HepG2 (cell line): ENCODE results near the gene FOSL2. TPM values are rescaled to one million over a fixed set of nuclear protein-coding genes. Genes with fewer than 3 reads are reported as not detected.
A peak's percentile ranks its signal among the peaks of the same experiment; 100 is the strongest.

Experiments used
- ATAC-seq: fragments of 200-7000 bp; cut with Tn5 transposase; 3 replicates; pipeline ENCODE4 v1.9.1; 2020; ENCODE audit warnings: mild to moderate bottlenecking, moderate library complexity
- BruUV-seq: library from RNA; stranded (reverse); fragments of 400-500 nt; replicated peaks from 2 replicates; lab custom pipeline; 2021; lab: Mats Ljungman, UMichigan
- CTCF ChIA-PET: fragments of 300-600 bp; formaldehyde crosslinking; extraction: SDS; loops from one replicate; lab custom pipeline; 2021; ENCODE audit warnings: low total read pairs, inconsistent platforms, low intra/inter-chr PET ratio; lab: Yijun Ruan, JAX
- POLR2A ChIA-PET: fragments of 350-600 bp; sonication (Branson Sonifier 250); formaldehyde crosslinking; loops from one replicate; lab custom pipeline; 2020; ENCODE audit warnings: antibody characterized with exemption, inconsistent platforms; lab: Yijun Ruan, JAX
- DNase-seq: peaks from one replicate; pipeline ENCODE4 v3.0.0-alpha.2; 2015; ENCODE audit warnings: low spot score
- FAIRE-seq: peaks from 3 replicates; lab custom pipeline; 2011; peaks lifted over from hg19 to GRCh38; lab: Jason Lieb, UNC
- H2AFZ ChIP-seq: one replicate; pipeline ENCODE4 v1.6.1; 2011; ENCODE audit warnings: low read length, inconsistent platforms
- H3K27ac ChIP-seq: fragments of 300-600 bp; 3 replicates; pipeline ENCODE4 v1.8.0; 2011; ENCODE audit warnings: mixed run types, mild to moderate bottlenecking, mixed read lengths, low read length, inconsistent platforms; ENCODE audit not compliant: insufficient read depth; ENCODE audit errors: extremely low read length
- H3K27me3 ChIP-seq, 2 experiments: fragments of 200-600 bp in 1 of 2; 2 replicates in 1 of 2; 3 replicates in 1 of 2; pipeline versions ENCODE4 v1.6.0 to v1.8.0; 2011; ENCODE audit warnings: low read length in 2 of 2, mild to moderate bottlenecking in 2 of 2, moderate library complexity in 2 of 2, inconsistent platforms in 1 of 2; ENCODE audit not compliant: insufficient read depth in 2 of 2, control insufficient read depth in 1 of 2
- H3K36me3 ChIP-seq, 2 experiments: fragments of 200-600 bp in 1 of 2; replicated peaks in 1 of 2; 2 replicates in 1 of 2; 3 replicates in 1 of 2; pipeline versions ENCODE4 v1.5.1 to v1.8.0; 2011; ENCODE audit warnings: low read length in 2 of 2, inconsistent platforms in 1 of 2; ENCODE audit not compliant: insufficient read depth in 2 of 2, control insufficient read depth in 1 of 2
- H3K4me1 ChIP-seq: 2 replicates; pipeline ENCODE4 v1.5.1; 2012; ENCODE audit warnings: low read length, inconsistent platforms; ENCODE audit not compliant: insufficient read depth
- H3K4me2 ChIP-seq: 2 replicates; pipeline ENCODE4 v1.6.0; 2011; ENCODE audit warnings: low read depth, low read length, inconsistent platforms
- H3K4me3 ChIP-seq, 3 experiments: fragments of 200-600 bp in 1 of 3; sonication (generic), shearing (Covaris generic) in 1 of 3; replicated peaks in 1 of 3; 2 replicates each; pipeline ENCODE4 v1.5.1; 2011 to 2016; ENCODE audit warnings: low read length in 3 of 3, inconsistent platforms in 2 of 3, low read depth in 2 of 3, mild to moderate bottlenecking in 2 of 3, control low read depth in 1 of 3, mixed read lengths in 1 of 3; ENCODE audit not compliant: insufficient read depth in 1 of 3
- H3K79me2 ChIP-seq: one replicate; pipeline ENCODE4 v1.6.1; 2011; ENCODE audit warnings: low read length, inconsistent platforms; ENCODE audit not compliant: insufficient read depth
- H3K9ac ChIP-seq: 2 replicates; pipeline ENCODE4 v1.6.0; 2011; ENCODE audit warnings: mild to moderate bottlenecking, low read depth, low read length, inconsistent platforms; ENCODE audit not compliant: insufficient read depth
- H3K9me3 ChIP-seq: 2 replicates; pipeline ENCODE4 v1.5.1; 2012; ENCODE audit warnings: mild to moderate bottlenecking, low read length
- H4K20me1 ChIP-seq: 2 replicates; pipeline ENCODE4 v1.6.0; 2011; ENCODE audit warnings: inconsistent platforms, mild to moderate bottlenecking, low read length, moderate library complexity; ENCODE audit not compliant: insufficient read depth
- GABPB1 ChIP-seq: IDR thresholded peaks from 2 replicates; pipeline ENCODE4 v1.6.1; 2016; ENCODE audit warnings: mild to moderate bottlenecking, missing genetic modification reagents, moderate library complexity, missing compliant biosample characterization
- MYC ChIP-seq: sonication (generic); formaldehyde crosslinking; IDR thresholded peaks from 2 replicates; pipeline ENCODE4 v1.9.0; 2021; ENCODE audit warnings: missing genetic modification reagents, borderline replicate concordance
- PATZ1 ChIP-seq: sonication (generic); formaldehyde crosslinking; IDR thresholded peaks from 2 replicates; pipeline ENCODE4 v1.4.0; 2020; ENCODE audit warnings: missing genetic modification reagents
- REXO4 ChIP-seq: sonication (generic); formaldehyde crosslinking; IDR thresholded peaks from 2 replicates; pipeline ENCODE4 v1.8.0; 2022; ENCODE audit warnings: missing genetic modification reagents, mild to moderate bottlenecking, borderline replicate concordance
- SIN3A ChIP-seq: IDR thresholded peaks from 2 replicates; pipeline ENCODE4 v1.6.1; 2011; ENCODE audit warnings: low read depth, mild to moderate bottlenecking, control low read depth, low read length, borderline replicate concordance
- TOE1 ChIP-seq: sonication (generic); formaldehyde crosslinking; IDR thresholded peaks from 2 replicates; pipeline ENCODE4 v1.4.0; 2020; ENCODE audit warnings: mild to moderate bottlenecking, missing genetic modification reagents
- ZNF225 ChIP-seq: sonication (generic); formaldehyde crosslinking; IDR thresholded peaks from 2 replicates; pipeline ENCODE4 v1.4.0; 2020; ENCODE audit warnings: mild to moderate bottlenecking, missing genetic modification reagents
- ZNF263 ChIP-seq: sonication (generic); formaldehyde crosslinking; IDR thresholded peaks from 2 replicates; pipeline ENCODE4 v1.4.0; 2020; ENCODE audit warnings: missing genetic modification reagents
- ZSCAN30 ChIP-seq: sonication (generic); formaldehyde crosslinking; IDR thresholded peaks from 2 replicates; pipeline ENCODE4 v1.5.0; 2020; ENCODE audit warnings: mild to moderate bottlenecking, missing genetic modification reagents
- WGBS: methylation state at CpG from one replicate; pipeline ENCODE4 v1.1.6; 2017; ENCODE audit warnings: low lambda C conversion rate; 5-methylcytosine and 5-hydroxymethylcytosine counted together
- in situ Hi-C: cut with HindIII; loops from 2 replicates; pipeline ENCODE4 v1.10.0; 2017; ENCODE audit warnings: low pct_unique_long_range_greater_than_20kb; ENCODE audit not compliant: extremely low pct_ligation_motif_present
- intact Hi-C: fragments of 100-400 bp; cut with micrococcal nuclease; formaldehyde crosslinking; loops from one replicate; pipeline ENCODE4 v1.10.0; 2022; ENCODE audit not compliant: unreplicated experiment
- polyA plus RNA-seq, 8 experiments: library from polyadenylated mRNA; depleted of rRNA in 3 of 8; stranded (reverse) in 7 of 8; unstranded in 1 of 8; fragments of >200 nt; fragmentation: Illumina TruSeq in 4 of 8; extraction: Trizol in 4 of 8; gene quantifications; 2 replicates each; pipeline versions ENCODE4 v1.2.1 to v1.2.3, GENCODE V29; 2011 to 2016; ENCODE audit warnings: low read depth in 4 of 8, missing spikeins in 1 of 8, mixed read lengths in 1 of 8; ENCODE audit not compliant: insufficient read depth in 1 of 8
- total RNA-seq, 5 experiments: library from RNA; depleted of rRNA; stranded (reverse); fragments of >200 nt; fragmentation: Illumina TruSeq; extraction: Trizol; gene quantifications; 2 replicates each; pipeline ENCODE4 v1.2.3, GENCODE V29; 2016; ENCODE audit warnings: low read depth in 1 of 5

FOSL2 gene
- total and polyA plus RNA-seq, 2 of the 13 experiments (the other 11 are each of a cell fraction or from before 2014, with no cell fraction given), result 3.4 to 18.1 TPM

GRCh38 chr2:28352104-28352503 lies 40.6 kb upstream of the FOSL2 start:
- WGBS, result 36% methylated on average over 5 of the region's 5 CpGs
- CTCF ChIA-PET, result no interaction called here

More at GRCh38 chr2:28352104-28352503, 40.6 kb upstream of the FOSL2 start:
- Histone ChIP-seq H3K9me3 (no peaks in the 10 kb centered on the region), H3K27ac (no peak overlapping the region), H3K36me3 (no peaks in the 10 kb centered on the region), H3K4me2 (no peak overlapping the region), H3K27me3 (peaks cover 8 to 35% of the 10 kb centered on the region in 2 experiments), H2AFZ (no peak overlapping the region), H3K9ac (no peak overlapping the region), H3K4me3 (no peak overlapping the region), H4K20me1 (no peaks in the 10 kb centered on the region), H3K4me1 (peaks cover 20% of the 10 kb centered on the region), H3K79me2 (no peaks in the 10 kb centered on the region)
- intact Hi-C loops, result no loop called here
- POLR2A ChIA-PET, result interaction anchor here (0.9 kb wide), 1 partner anchor 9 kb away, joined by 3 read pairs; no protein-coding TSS in a partner anchor
- FAIRE-seq (no peak), ATAC-seq (no peak), DNase-seq (no peak)
- no TSS peak for BruUV-seq
- in situ Hi-C loops, result no loop called here
- no peak for TF ChIP-seq ZNF225 (CRISPR knock-in tag)
- no peak for TF ChIP-seq SIN3A
- TF ChIP-seq GABPB1 (CRISPR knock-in tag), result no peak
- no peak for TF ChIP-seq TOE1 (CRISPR knock-in tag)
- TF ChIP-seq MYC (CRISPR knock-in tag), result no peak
- no peak for TF ChIP-seq REXO4 (CRISPR knock-in tag)
- TF ChIP-seq ZSCAN30 (CRISPR knock-in tag), result no peak
- 0 out of 2 replicates have a peak, but pooled peaks have one; percentile 18 for TF ChIP-seq PATZ1 (CRISPR knock-in tag)
- 0 out of 2 replicates have a peak, but pooled peaks have one; percentile 46 for TF ChIP-seq ZNF263 (CRISPR knock-in tag)
